WTC11 (cell line): Measurements from ENCODE around the gene VAT1. TPM values are rescaled to one million over a fixed set of nuclear protein-coding genes. Genes with fewer than 3 reads are reported as not detected.

Experiments
- ATAC-seq: fragments of 200-7000 bp; cut with Tn5 transposase; 2 replicates; pipeline ENCODE4 v1.10.0; 2021; ENCODE audit warnings: mild to moderate bottlenecking, moderate library complexity
- CTCF ChIA-PET: fragments of 300-600 bp; sonication (Branson Sonifier 250); formaldehyde crosslinking; loops from one replicate; lab custom pipeline; 2021; ENCODE audit warnings: antibody characterized with exemption; lab: Charles Lee
- POLR2A ChIA-PET: fragments of 350-600 bp; sonication (Branson Sonifier 250); formaldehyde crosslinking; loops from one replicate; lab custom pipeline; 2021; ENCODE audit warnings: antibody characterized with exemption; lab: Charles Lee
- DNase-seq: peaks from one replicate; pipeline ENCODE4 v3.0.0; 2021; ENCODE audit warnings: low spot score
- H3K27ac Mint-ChIP-seq: 2 replicates; pipeline ENCODE4 v1.8.0; 2021; ENCODE audit warnings: mixed read lengths
- H3K27me3 Mint-ChIP-seq: 2 replicates; pipeline ENCODE4 v1.8.0; 2021; ENCODE audit warnings: low read depth, mild to moderate bottlenecking, moderate library complexity, mixed read lengths
- H3K36me3 Mint-ChIP-seq: 2 replicates; pipeline ENCODE4 v1.8.0; 2021; ENCODE audit warnings: mixed read lengths
- H3K4me1 Mint-ChIP-seq: 2 replicates; pipeline ENCODE4 v1.8.0; 2022; ENCODE audit warnings: mixed read lengths
- H3K4me3 Mint-ChIP-seq: 2 replicates; pipeline ENCODE4 v1.8.0; 2021; ENCODE audit warnings: mild to moderate bottlenecking, moderate library complexity, mixed read lengths
- H3K9me3 Mint-ChIP-seq: 2 replicates; pipeline ENCODE4 v1.8.0; 2021; ENCODE audit warnings: mixed read lengths
- CREM ChIP-seq: sonication (generic); formaldehyde crosslinking; IDR thresholded peaks from 2 replicates; pipeline ENCODE4 v1.8.1; 2022; ENCODE audit warnings: mild to moderate bottlenecking, missing genetic modification reagents, moderate library complexity
- E2F1 ChIP-seq: sonication (generic); formaldehyde crosslinking; IDR thresholded peaks from 2 replicates; pipeline ENCODE4 v1.8.0; 2022; ENCODE audit warnings: mild to moderate bottlenecking, missing genetic modification reagents
- EMX1 ChIP-seq: fragments of 250-450 bp; sonication (Bioruptor Pico); IDR thresholded peaks from 2 replicates; pipeline ENCODE4 v1.8.0; 2021; ENCODE audit warnings: mild to moderate bottlenecking
- ETV6 ChIP-seq: sonication (generic); formaldehyde crosslinking; IDR thresholded peaks from 2 replicates; pipeline ENCODE4 v1.8.1; 2022; ENCODE audit warnings: mild to moderate bottlenecking, missing genetic modification reagents
- FOXJ3 ChIP-seq: sonication (generic); formaldehyde crosslinking; IDR thresholded peaks from 2 replicates; pipeline ENCODE4 v1.9.0; 2021; ENCODE audit warnings: missing genetic modification reagents, mild to moderate bottlenecking, borderline replicate concordance
- GABPB1 ChIP-seq: sonication (generic); formaldehyde crosslinking; IDR thresholded peaks from 2 replicates; pipeline ENCODE4 v1.8.1; 2023; ENCODE audit warnings: mild to moderate bottlenecking, missing genetic modification reagents
- GRHL2 ChIP-seq: fragments of 250-450 bp; sonication (Bioruptor Pico); IDR thresholded peaks from 2 replicates; pipeline ENCODE4 v1.8.0; 2022; ENCODE audit warnings: mild to moderate bottlenecking, moderate library complexity; ENCODE audit not compliant: insufficient replicate concordance, severe bottlenecking
- JAZF1 ChIP-seq: fragments of 250-450 bp; sonication (Bioruptor Pico); IDR thresholded peaks from 2 replicates; pipeline ENCODE4 v1.9.0; 2021; ENCODE audit warnings: moderate library complexity, mild to moderate bottlenecking, inconsistent platforms
- NFATC4 ChIP-seq: fragments of 250-450 bp; sonication (Bioruptor Pico); IDR thresholded peaks from 2 replicates; pipeline ENCODE4 v1.9.0; 2021; ENCODE audit warnings: mild to moderate bottlenecking
- OVOL2 ChIP-seq: fragments of 250-450 bp; sonication (Bioruptor Pico); IDR thresholded peaks from 2 replicates; pipeline ENCODE4 v1.9.0; 2021; ENCODE audit warnings: mild to moderate bottlenecking, borderline replicate concordance
- RELA ChIP-seq: sonication (generic); formaldehyde crosslinking; IDR thresholded peaks from 2 replicates; pipeline ENCODE4 v1.8.1; 2022; ENCODE audit warnings: missing genetic modification reagents, mild to moderate bottlenecking, borderline replicate concordance
- TCF7 ChIP-seq: sonication (generic); formaldehyde crosslinking; IDR thresholded peaks from 2 replicates; pipeline ENCODE4 v1.8.0; 2022; ENCODE audit warnings: mild to moderate bottlenecking, low read depth, missing genetic modification reagents, moderate library complexity
- TEAD1 ChIP-seq: sonication (generic); formaldehyde crosslinking; IDR thresholded peaks from 2 replicates; pipeline ENCODE4 v1.8.0; 2022; ENCODE audit warnings: mild to moderate bottlenecking, missing genetic modification reagents
- USF2 ChIP-seq: sonication (generic); formaldehyde crosslinking; IDR thresholded peaks from 2 replicates; pipeline ENCODE4 v1.8.1; 2023; ENCODE audit warnings: mild to moderate bottlenecking, missing genetic modification reagents, moderate library complexity
- ZNF219 ChIP-seq: sonication (generic); formaldehyde crosslinking; IDR thresholded peaks from 2 replicates; pipeline ENCODE4 v1.8.0; 2023; ENCODE audit warnings: missing genetic modification reagents, mild to moderate bottlenecking, borderline replicate concordance
- ZNF423 ChIP-seq: fragments of 250-450 bp; sonication (Bioruptor Pico); IDR thresholded peaks from 2 replicates; pipeline ENCODE4 v2.1.2; 2022; ENCODE audit warnings: mild to moderate bottlenecking, moderate library complexity
- ZNF425 ChIP-seq: fragments of 250-450 bp; sonication (Bioruptor Pico); conservative IDR thresholded peaks from 2 replicates; pipeline ENCODE4 v1.9.0; 2021; ENCODE audit warnings: mild to moderate bottlenecking
- total RNA-seq: library from RNA; stranded (reverse); gene quantifications from 3 replicates; pipeline ENCODE4 v1.2.3, GENCODE V29; 2021
- TF ChIP-seq, protein P1 (sequence below): sonication (generic); formaldehyde crosslinking; IDR thresholded peaks from 2 replicates; pipeline ENCODE4 v1.8.1; 2023; ENCODE audit warnings: mild to moderate bottlenecking, missing genetic modification reagents, moderate library complexity
- TF ChIP-seq, protein P2 (sequence below): sonication (generic); formaldehyde crosslinking; IDR thresholded peaks from 2 replicates; pipeline ENCODE4 v1.8.0; 2022; ENCODE audit warnings: mild to moderate bottlenecking, missing genetic modification reagents
- TF ChIP-seq, protein P3 (sequence below): sonication (generic); formaldehyde crosslinking; IDR thresholded peaks from 2 replicates; pipeline ENCODE4 v1.8.0; 2022; ENCODE audit warnings: mild to moderate bottlenecking, missing genetic modification reagents
- TF ChIP-seq, protein P4 (sequence below): sonication (generic); formaldehyde crosslinking; IDR thresholded peaks from 2 replicates; pipeline ENCODE4 v1.8.1; 2023; ENCODE audit warnings: mild to moderate bottlenecking, missing genetic modification reagents
- TF ChIP-seq, protein P5 (sequence below): sonication (generic); formaldehyde crosslinking; IDR thresholded peaks from 2 replicates; pipeline ENCODE4 v1.8.1; 2022; ENCODE audit warnings: low read depth, mild to moderate bottlenecking, moderate library complexity, missing genetic modification reagents, borderline replicate concordance

VAT1 gene
- total RNA-seq, 1 experiment from 2014 or later = 298 TPM

- DNase-seq (no peak), ATAC-seq (no peak)
- Mint-ChIP-seq H3K27ac (no peak overlapping the region), H3K9me3 (no peaks in the 10 kb centered on the region), H3K36me3 (peaks cover 25% of the 10 kb centered on the region), H3K4me3 (no peak overlapping the region), H3K4me1 (peaks cover 37% of the 10 kb centered on the region), H3K27me3 (no peaks in the 10 kb centered on the region)
- ChIA-PET CTCF (interaction anchor here (1.0 to 1.6 kb wide), 2 partner anchors 21 kb away, joined by 5 to 6 read pairs; partner anchors contain the start of gene RPL27), POLR2A (no interaction called here)
- no peak for TF ChIP-seq ETV6
- no peak for TF ChIP-seq CREM (CRISPR knock-in tag)
- TF ChIP-seq, protein P1, sequence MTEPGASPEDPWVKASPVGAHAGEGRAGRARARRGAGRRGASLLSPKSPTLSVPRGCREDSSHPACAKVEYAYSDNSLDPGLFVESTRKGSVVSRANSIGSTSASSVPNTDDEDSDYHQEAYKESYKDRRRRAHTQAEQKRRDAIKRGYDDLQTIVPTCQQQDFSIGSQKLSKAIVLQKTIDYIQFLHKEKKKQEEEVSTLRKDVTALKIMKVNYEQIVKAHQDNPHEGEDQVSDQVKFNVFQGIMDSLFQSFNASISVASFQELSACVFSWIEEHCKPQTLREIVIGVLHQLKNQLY (CRISPR knock-in tag) = no peak
- no peak for TF ChIP-seq OVOL2 (CRISPR knock-in tag)
Measured at GRCh38 chr17:43018932-43019331, 3.3 kb downstream of the VAT1 start.

DNA sequence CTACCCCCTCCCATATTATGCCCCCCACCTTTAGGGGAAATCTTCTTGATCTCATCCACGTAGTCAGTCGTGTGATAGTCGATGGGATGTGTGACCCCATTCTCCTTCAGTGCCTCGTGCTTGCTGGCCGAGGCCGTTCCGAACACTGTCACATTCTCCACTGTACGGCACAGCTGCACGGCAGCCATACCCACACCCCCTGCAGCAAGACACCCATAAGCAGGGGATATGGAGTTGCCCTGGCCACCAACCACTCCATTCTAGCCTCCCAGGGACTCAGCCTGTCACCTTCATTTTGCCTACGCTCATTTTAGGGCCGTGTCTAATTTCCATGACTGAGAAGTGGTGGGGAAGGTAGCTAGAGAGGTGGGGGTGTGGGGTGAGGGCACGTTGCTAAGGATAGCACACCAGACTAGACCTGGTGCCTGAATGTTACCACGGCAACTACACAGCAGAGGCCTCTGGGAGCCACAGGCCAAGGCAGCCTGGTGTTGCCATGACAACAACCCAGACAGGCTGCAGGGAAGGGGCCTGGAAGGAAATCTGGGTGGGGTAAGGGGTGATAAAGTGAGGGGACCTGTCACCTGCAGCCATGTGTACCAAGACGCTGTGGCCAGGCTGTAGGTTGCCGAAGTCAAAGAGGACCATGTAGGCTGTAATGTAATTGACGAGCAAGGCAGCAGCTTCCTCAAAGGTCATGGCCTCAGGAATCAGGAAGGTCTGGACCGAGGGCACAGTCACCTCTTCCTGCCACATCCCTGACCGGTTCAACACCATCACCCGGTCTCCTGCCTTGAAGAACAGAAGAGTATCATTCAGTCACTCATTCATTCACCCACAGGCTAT is 4.0 kb downstream of the VAT1 start:
- Mint-ChIP-seq H3K4me3 (no peak overlapping the region), H3K4me1 (peaks cover 42% of the 10 kb centered on the region), H3K27me3 (no peaks in the 10 kb centered on the region), H3K9me3 (no peaks in the 10 kb centered on the region), H3K36me3 (peaks cover 25% of the 10 kb centered on the region), H3K27ac (no peak overlapping the region)
- DNase-seq (no peak), ATAC-seq (0 out of 2 replicates have a peak, but pooled peaks have one; percentile 2)
- POLR2A ChIA-PET = no interaction called here
- CTCF ChIA-PET = interaction anchor here (1.6 kb wide), 1 partner anchor 20 kb away, joined by 6 read pairs; the partner anchor contains the start of gene RPL27
- no peak for TF ChIP-seq ETV6
- TF ChIP-seq JAZF1 (CRISPR knock-in tag) = no peak
- no peak for TF ChIP-seq E2F1 (CRISPR knock-in tag)
- TF ChIP-seq TCF7 (CRISPR knock-in tag) = no peak
- TF ChIP-seq, protein P1 (CRISPR knock-in tag) = no peak
- no peak for TF ChIP-seq EMX1 (CRISPR knock-in tag)
- TF ChIP-seq GABPB1 (CRISPR knock-in tag) = no peak
- TF ChIP-seq RELA = no peak
- no peak for TF ChIP-seq USF2
- TF ChIP-seq, protein P2, sequence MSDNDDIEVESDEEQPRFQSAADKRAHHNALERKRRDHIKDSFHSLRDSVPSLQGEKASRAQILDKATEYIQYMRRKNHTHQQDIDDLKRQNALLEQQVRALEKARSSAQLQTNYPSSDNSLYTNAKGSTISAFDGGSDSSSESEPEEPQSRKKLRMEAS (CRISPR knock-in tag) = no peak
- TF ChIP-seq, protein P3, sequence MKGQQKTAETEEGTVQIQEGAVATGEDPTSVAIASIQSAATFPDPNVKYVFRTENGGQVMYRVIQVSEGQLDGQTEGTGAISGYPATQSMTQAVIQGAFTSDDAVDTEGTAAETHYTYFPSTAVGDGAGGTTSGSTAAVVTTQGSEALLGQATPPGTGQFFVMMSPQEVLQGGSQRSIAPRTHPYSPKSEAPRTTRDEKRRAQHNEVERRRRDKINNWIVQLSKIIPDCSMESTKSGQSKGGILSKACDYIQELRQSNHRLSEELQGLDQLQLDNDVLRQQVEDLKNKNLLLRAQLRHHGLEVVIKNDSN (CRISPR knock-in tag) = no peak
- TF ChIP-seq ZNF423 (CRISPR knock-in tag) = no peak
- TF ChIP-seq GRHL2 = no peak

DNA sequence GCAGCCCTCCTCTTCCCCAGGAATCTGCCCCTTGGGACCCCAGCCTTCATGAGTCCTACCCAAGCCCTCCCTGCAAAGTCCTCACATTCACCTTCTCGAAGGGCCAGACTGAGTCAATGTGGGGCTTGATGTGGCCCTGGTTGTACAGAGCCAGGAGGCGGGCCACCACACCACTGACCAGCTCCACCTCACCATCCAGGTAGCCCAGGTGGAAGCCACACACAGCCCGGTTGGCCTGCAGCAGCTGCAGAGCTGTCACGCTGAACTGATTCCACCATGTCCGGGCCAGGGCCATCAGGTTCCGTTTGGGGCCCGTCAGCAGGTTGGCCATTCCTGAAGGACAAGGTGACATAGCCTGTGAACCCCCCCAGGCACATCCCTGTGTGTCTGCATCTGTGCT is 6.0 kb downstream of the VAT1 start:
- ChIA-PET CTCF (interaction anchor here (0.9 kb wide), 1 partner anchor 18 kb away, joined by 3 read pairs; the partner anchor contains the start of gene RPL27), POLR2A (no interaction called here)
- H3K36me3 Mint-ChIP-seq = peaks cover 25% of the 10 kb centered on the region
- no peaks in the 10 kb centered on the region for H3K9me3 Mint-ChIP-seq
- H3K27me3 Mint-ChIP-seq = no peaks in the 10 kb centered on the region
- peaks cover 47% of the 10 kb centered on the region for H3K4me1 Mint-ChIP-seq
- ATAC-seq (no peak), DNase-seq (no peak)
- H3K4me3 Mint-ChIP-seq = no peak overlapping the region
- no peak overlapping the region for H3K27ac Mint-ChIP-seq
- TF ChIP-seq FOXJ3 (CRISPR knock-in tag) (no peak), JAZF1 (CRISPR knock-in tag) (no peak), NFATC4 (CRISPR knock-in tag) (no peak), ZNF219 (CRISPR knock-in tag) (no peak), ZNF425 (CRISPR knock-in tag) (no peak), TEAD1 (no peak), ZNF423 (CRISPR knock-in tag) (no peak)
- TF ChIP-seq, protein P4, sequence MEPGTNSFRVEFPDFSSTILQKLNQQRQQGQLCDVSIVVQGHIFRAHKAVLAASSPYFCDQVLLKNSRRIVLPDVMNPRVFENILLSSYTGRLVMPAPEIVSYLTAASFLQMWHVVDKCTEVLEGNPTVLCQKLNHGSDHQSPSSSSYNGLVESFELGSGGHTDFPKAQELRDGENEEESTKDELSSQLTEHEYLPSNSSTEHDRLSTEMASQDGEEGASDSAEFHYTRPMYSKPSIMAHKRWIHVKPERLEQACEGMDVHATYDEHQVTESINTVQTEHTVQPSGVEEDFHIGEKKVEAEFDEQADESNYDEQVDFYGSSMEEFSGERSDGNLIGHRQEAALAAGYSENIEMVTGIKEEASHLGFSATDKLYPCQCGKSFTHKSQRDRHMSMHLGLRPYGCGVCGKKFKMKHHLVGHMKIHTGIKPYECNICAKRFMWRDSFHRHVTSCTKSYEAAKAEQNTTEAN (CRISPR knock-in tag) = no peak
- TF ChIP-seq, protein P5, sequence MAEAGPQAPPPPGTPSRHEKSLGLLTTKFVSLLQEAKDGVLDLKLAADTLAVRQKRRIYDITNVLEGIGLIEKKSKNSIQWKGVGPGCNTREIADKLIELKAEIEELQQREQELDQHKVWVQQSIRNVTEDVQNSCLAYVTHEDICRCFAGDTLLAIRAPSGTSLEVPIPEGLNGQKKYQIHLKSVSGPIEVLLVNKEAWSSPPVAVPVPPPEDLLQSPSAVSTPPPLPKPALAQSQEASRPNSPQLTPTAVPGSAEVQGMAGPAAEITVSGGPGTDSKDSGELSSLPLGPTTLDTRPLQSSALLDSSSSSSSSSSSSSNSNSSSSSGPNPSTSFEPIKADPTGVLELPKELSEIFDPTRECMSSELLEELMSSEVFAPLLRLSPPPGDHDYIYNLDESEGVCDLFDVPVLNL (CRISPR knock-in tag) = no peak
